Spinal cord (tissue), 10 donors: Measurements from ENCODE around the gene TCOF1. TPM values are rescaled to one million over a fixed set of nuclear protein-coding genes. Genes with fewer than 3 reads are reported as not detected.

Source experiments
- DNase-seq, 6 donors: peaks; one replicate each; pipeline versions ENCODE4 v3.0.0 to v3.0.0-alpha.2; 2013 to 2015; ENCODE audit warnings: low spot score in 6 of 6, low read depth in 4 of 6
- H3K27ac ChIP-seq: one replicate; pipeline ENCODE4 v1.5.1; 2013; ENCODE audit warnings: low read depth, low read length, control low read depth
- H3K27me3 ChIP-seq: one replicate; pipeline ENCODE4 v1.6.1; 2013; ENCODE audit warnings: low read length; ENCODE audit not compliant: control insufficient read depth, insufficient read depth
- H3K36me3 ChIP-seq: one replicate; pipeline ENCODE4 v1.6.1; 2013; ENCODE audit warnings: low read length; ENCODE audit not compliant: control insufficient read depth, insufficient read depth
- H3K4me1 ChIP-seq: one replicate; pipeline ENCODE4 v1.6.1; 2013; ENCODE audit warnings: low read length; ENCODE audit not compliant: control insufficient read depth, insufficient read depth
- H3K4me3 ChIP-seq: one replicate; pipeline ENCODE4 v1.5.1; 2013; ENCODE audit warnings: low read depth, low read length, control low read depth
- H3K9me3 ChIP-seq: one replicate; pipeline ENCODE4 v1.6.1; 2013; ENCODE audit warnings: low read length; ENCODE audit not compliant: control insufficient read depth, insufficient read depth
- WGBS: methylation state at CpG from one replicate; pipeline ENCODE4 v1.1.5; 2013; ENCODE audit warnings: missing lambda C conversion rate; ENCODE audit not compliant: insufficient coverage; 5-methylcytosine and 5-hydroxymethylcytosine counted together
- polyA plus RNA-seq, 2 donors: library from polyadenylated mRNA; unstranded; fragments of 120-200 nt; gene quantifications; one replicate each; pipeline ENCODE4 v1.2.1, GENCODE V29; 2013; ENCODE audit not compliant: insufficient read length in 2 of 2
- total RNA-seq, 2 donors: library from RNA; depleted of rRNA in 1 of 2; stranded (reverse); fragments of 120-200 nt in 1 of 2; fragments of >200 nt in 1 of 2; gene quantifications; one replicate each; pipeline versions ENCODE4 v1.2.3 to v1.2.4, GENCODE V29; 2013 to 2014
- donor health status: healthy.

TCOF1 gene
- total and polyA plus RNA-seq, 4 donors, result 8.7 to 26.3 (median 22.4) TPM

GRCh38 chr5:150436141-150436680 is 78.7 kb downstream of the TCOF1 start:
- WGBS, result 23% methylated on average over 10 of the region's 13 CpGs
- Histone ChIP-seq H3K4me3 (no peak overlapping the region), H3K4me1 (peaks cover 1% of the 10 kb centered on the region), H3K9me3 (no peaks in the 10 kb centered on the region), H3K27me3 (no peaks in the 10 kb centered on the region), H3K27ac (no peak overlapping the region), H3K36me3 (peaks cover 1% of the 10 kb centered on the region)
- peak in 4 of 6 donors; percentile 67 to 95 (median 83) for DNase-seq

GRCh38 chr5:150438873-150439546 is 81.5 kb downstream of the TCOF1 start:
- WGBS, result 36% methylated on average over 3 of the region's 4 CpGs
- Histone ChIP-seq H3K36me3 (peaks cover 16% of the 10 kb centered on the region), H3K9me3 (no peaks in the 10 kb centered on the region), H3K4me1 (peaks cover 11% of the 10 kb centered on the region), H3K27me3 (no peaks in the 10 kb centered on the region), H3K27ac (no peak overlapping the region), H3K4me3 (no peak overlapping the region)
- peak in 1 of 6 donors; percentile 27 for DNase-seq

- H3K36me3 ChIP-seq, result peaks cover 38% of the 10 kb centered on the region
- no peaks in the 10 kb centered on the region for H3K9me3 ChIP-seq
- WGBS, result 76% methylated on average over 9 of the region's 12 CpGs
- H3K27me3 ChIP-seq, result no peaks in the 10 kb centered on the region
- H3K27ac ChIP-seq, result no peak overlapping the region
- peaks cover 11% of the 10 kb centered on the region for H3K4me1 ChIP-seq
- H3K4me3 ChIP-seq, result no peak overlapping the region
- DNase-seq, result no peak
Measured at GRCh38 chr5:150440948-150441812, 83.7 kb downstream of the TCOF1 start.

GRCh38 chr5:150441813-150442698 is 84.6 kb downstream of the TCOF1 start:
- Histone ChIP-seq H3K27me3 (no peaks in the 10 kb centered on the region), H3K36me3 (peaks cover 47% of the 10 kb centered on the region), H3K27ac (no peak overlapping the region), H3K4me3 (no peak overlapping the region), H3K4me1 (peaks cover 11% of the 10 kb centered on the region), H3K9me3 (no peaks in the 10 kb centered on the region)
- peak in 3 of 6 donors; percentile 25 to 60 (median 49) for DNase-seq
- WGBS, result 27% methylated on average over 16 of the region's 18 CpGs

- Histone ChIP-seq H3K36me3 (peaks cover 51% of the 10 kb centered on the region), H3K27me3 (no peaks in the 10 kb centered on the region), H3K4me3 (no peak overlapping the region), H3K4me1 (peaks cover 11% of the 10 kb centered on the region), H3K9me3 (no peaks in the 10 kb centered on the region), H3K27ac (no peak overlapping the region)
- no peak for DNase-seq
- 95% methylated on average over 3 of the region's 6 CpGs for WGBS
Measured at GRCh38 chr5:150442699-150443080, 85.2 kb downstream of the TCOF1 start.

- Histone ChIP-seq H3K27me3 (no peaks in the 10 kb centered on the region), H3K4me3 (no peak overlapping the region), H3K36me3 (peaks cover 51% of the 10 kb centered on the region), H3K9me3 (no peaks in the 10 kb centered on the region), H3K4me1 (peaks cover 14% of the 10 kb centered on the region), H3K27ac (no peak overlapping the region)
- no peak for DNase-seq
- WGBS, result 84% methylated on average over 11 of the region's 15 CpGs
Measured at GRCh38 chr5:150443242-150444075, 86.0 kb downstream of the TCOF1 start.

- H3K36me3 ChIP-seq, result peaks cover 51% of the 10 kb centered on the region
- no peak overlapping the region for H3K4me3 ChIP-seq
- H3K4me1 ChIP-seq, result peaks cover 20% of the 10 kb centered on the region
- H3K9me3 ChIP-seq, result no peaks in the 10 kb centered on the region
- H3K27me3 ChIP-seq, result no peaks in the 10 kb centered on the region
- no peak overlapping the region for H3K27ac ChIP-seq
- no peak for DNase-seq
- 97% methylated on average over 8 of the region's 9 CpGs for WGBS
Measured at GRCh38 chr5:150444770-150445169, 87.3 kb downstream of the TCOF1 start.

- no peaks in the 10 kb centered on the region for H3K27me3 ChIP-seq
- H3K9me3 ChIP-seq, result no peaks in the 10 kb centered on the region
- H3K4me3 ChIP-seq, result no peak overlapping the region
- DNase-seq, result no peak
- no peak overlapping the region for H3K27ac ChIP-seq
- WGBS, result 100% methylated on average over 2 of the region's 2 CpGs
- peaks cover 51% of the 10 kb centered on the region for H3K36me3 ChIP-seq
- peaks cover 20% of the 10 kb centered on the region for H3K4me1 ChIP-seq
Measured at GRCh38 chr5:150446088-150446487, 88.6 kb downstream of the TCOF1 start.
